GM12878 (cell line): ENCODE results near the gene PJA1. TPM values are rescaled to one million over a fixed set of nuclear protein-coding genes. Genes with fewer than 3 reads are reported as not detected.

ENCODE experiments used
- ATAC-seq: fragments of 200-7000 bp; cut with Tn5 transposase; 3 replicates; pipeline ENCODE4 v1.9.1; 2020; ENCODE audit warnings: mild to moderate bottlenecking, moderate library complexity
- BruUV-seq: library from RNA; stranded (reverse); fragments of 400-500 nt; replicated peaks from 2 replicates; lab custom pipeline; 2021; lab: Mats Ljungman, UMichigan
- CTCF ChIA-PET: fragments of 300-600 bp; sonication (Branson Sonifier 250); formaldehyde crosslinking; extraction: SDS; loops from one replicate; lab custom pipeline; 2021; ENCODE audit warnings: inconsistent platforms; lab: Yijun Ruan, JAX
- POLR2A ChIA-PET: fragments of 350-600 bp; formaldehyde crosslinking; extraction: SDS; loops from one replicate; lab custom pipeline; 2021; ENCODE audit warnings: inconsistent platforms; lab: Charles Lee
- RAD21 ChIA-PET: fragments of 300-600 bp; sonication (Branson Sonifier 250); formaldehyde crosslinking; loops from one replicate; lab custom pipeline; 2023; ENCODE audit warnings: antibody characterized with exemption; ENCODE audit not compliant: unreplicated experiment; lab: Charles Lee
- SMC1A ChIA-PET: fragments of 300-600 bp; sonication (Branson Sonifier 250); formaldehyde crosslinking; loops from one replicate; lab custom pipeline; 2023; ENCODE audit not compliant: unreplicated experiment, uncharacterized antibody; lab: Charles Lee
- DNase-seq: peaks from one replicate; pipeline ENCODE4 v3.0.0-alpha.2; 2011; ENCODE audit warnings: low read depth, low spot score
- FAIRE-seq: peaks from 3 replicates; lab custom pipeline; 2011; peaks lifted over from hg19 to GRCh38; lab: Jason Lieb, UNC
- H2AFZ ChIP-seq: 2 replicates; pipeline ENCODE4 v1.6.0; 2011; ENCODE audit warnings: low read depth, low read length, control low read depth; ENCODE audit not compliant: control insufficient read depth
- H3K27ac ChIP-seq: 2 replicates; pipeline ENCODE4 v1.5.1; 2011; ENCODE audit warnings: control low read depth; ENCODE audit not compliant: control insufficient read depth, insufficient read depth
- H3K27me3 ChIP-seq, 2 experiments: replicated peaks in 1 of 2; 2 replicates each; pipeline versions ENCODE4 v1.6.0 to v1.6.1; 2011; ENCODE audit warnings: low read length in 1 of 2; ENCODE audit not compliant: control insufficient read depth in 2 of 2, insufficient read depth in 2 of 2
- H3K36me3 ChIP-seq, 2 experiments: 2 replicates each; pipeline ENCODE4 v1.5.1; 2011; ENCODE audit warnings: low read length in 1 of 2; ENCODE audit not compliant: control insufficient read depth in 2 of 2, insufficient read depth in 2 of 2
- H3K4me1 ChIP-seq: 2 replicates; pipeline ENCODE4 v1.6.1; 2011; ENCODE audit warnings: mild to moderate bottlenecking, low read length, moderate library complexity, mixed read lengths; ENCODE audit not compliant: control insufficient read depth, insufficient read depth
- H3K4me2 ChIP-seq: 2 replicates; pipeline ENCODE4 v1.6.0; 2011; ENCODE audit warnings: control low read depth; ENCODE audit not compliant: control insufficient read depth, insufficient read depth
- H3K4me3 ChIP-seq: fragments of 200-600 bp; sonication (generic); 2 replicates; pipeline ENCODE4 v1.5.1; 2016
- H3K79me2 ChIP-seq: 2 replicates; pipeline ENCODE4 v1.6.0; 2011; ENCODE audit warnings: low read length; ENCODE audit not compliant: control insufficient read depth, insufficient read depth
- H3K9ac ChIP-seq: 2 replicates; pipeline ENCODE4 v1.8.0; 2011; ENCODE audit warnings: low read length, control low read depth, mixed read lengths; ENCODE audit not compliant: control insufficient read depth, insufficient read depth
- H3K9me3 ChIP-seq: replicated peaks from 3 replicates; pipeline ENCODE4 v1.5.1; 2011; ENCODE audit warnings: mild to moderate bottlenecking, low read length; ENCODE audit not compliant: control insufficient read depth, insufficient read depth
- H4K20me1 ChIP-seq: 2 replicates; pipeline ENCODE4 v1.6.0; 2011; ENCODE audit not compliant: control insufficient read depth, insufficient read depth
- BCL11A ChIP-seq: IDR thresholded peaks from 2 replicates; pipeline ENCODE4 v1.6.1; 2011; ENCODE audit warnings: low read depth, low read length
- BCL3 ChIP-seq: IDR thresholded peaks from 2 replicates; pipeline ENCODE4 v1.6.1; 2011; ENCODE audit warnings: borderline replicate concordance, low read depth, mild to moderate bottlenecking, moderate library complexity, low read length; ENCODE audit not compliant: insufficient read depth, poor library complexity, severe bottlenecking
- CEBPB ChIP-seq, 2 experiments: fragments of 150-350 bp in 1 of 2; IDR thresholded peaks; 2 replicates each; pipeline ENCODE4 v1.6.1; 2012 to 2014; ENCODE audit warnings: low read depth in 2 of 2, low read length in 2 of 2, borderline replicate concordance in 1 of 2, inconsistent platforms in 1 of 2
- CHD4 ChIP-seq: fragments of 200-600 bp; sonication (generic); IDR thresholded peaks from 2 replicates; pipeline ENCODE4 v1.6.1; 2016; ENCODE audit warnings: mild to moderate bottlenecking
- CREB1 ChIP-seq: IDR thresholded peaks from 2 replicates; pipeline ENCODE4 v1.6.1; 2012; ENCODE audit warnings: low read depth, mild to moderate bottlenecking, inconsistent platforms
- CREM ChIP-seq: IDR thresholded peaks from 2 replicates; pipeline ENCODE4 v1.6.1; 2014; ENCODE audit warnings: antibody characterized with exemption, low read depth
- EP300 ChIP-seq, 2 experiments: fragments of 150-350 bp in 1 of 2; IDR thresholded peaks; 2 replicates each; pipeline ENCODE4 v1.6.1; 2011 to 2012; ENCODE audit warnings: low read depth in 2 of 2, low read length in 2 of 2, borderline replicate concordance in 1 of 2, improper control_type of control experiment in 1 of 2, inconsistent platforms in 1 of 2; ENCODE audit not compliant: control insufficient read depth in 1 of 2
- MAX ChIP-seq: IDR thresholded peaks from 2 replicates; pipeline ENCODE4 v1.6.1; 2012; ENCODE audit warnings: low read depth, low read length, improper control_type of control experiment
- PAX8 ChIP-seq: fragments of 450-650 bp; IDR thresholded peaks from 2 replicates; pipeline ENCODE4 v1.6.1; 2017; ENCODE audit warnings: mild to moderate bottlenecking, moderate library complexity
- POU2F2 ChIP-seq: IDR thresholded peaks from 3 replicates; pipeline ENCODE4 v1.6.1; 2011; ENCODE audit warnings: low read depth, mild to moderate bottlenecking, low read length, borderline replicate concordance
- RAD51 ChIP-seq: fragments of 450-650 bp; IDR thresholded peaks from 2 replicates; pipeline ENCODE4 v1.6.1; 2016; ENCODE audit warnings: moderate library complexity, mild to moderate bottlenecking, inconsistent platforms
- RCOR1 ChIP-seq: conservative IDR thresholded peaks from 2 replicates; pipeline ENCODE4 v1.6.1; 2012; ENCODE audit warnings: low read depth, low read length, improper control_type of control experiment
- RUNX3 ChIP-seq: IDR thresholded peaks from 2 replicates; pipeline ENCODE4 v1.6.1; 2012; ENCODE audit warnings: low read length, inconsistent platforms
- STAT3 ChIP-seq: IDR thresholded peaks from 2 replicates; pipeline ENCODE4 v1.6.1; 2011; ENCODE audit warnings: low read depth, low read length, improper control_type of control experiment
- TCF12 ChIP-seq: IDR thresholded peaks from 2 replicates; pipeline ENCODE4 v1.6.1; 2011; ENCODE audit warnings: low read depth, mild to moderate bottlenecking, low read length
- USF1 ChIP-seq: IDR thresholded peaks from 2 replicates; pipeline ENCODE4 v1.6.1; 2011; ENCODE audit warnings: borderline replicate concordance, low read depth, mild to moderate bottlenecking, moderate library complexity, mixed read lengths, low read length; ENCODE audit not compliant: insufficient read depth; ENCODE audit errors: extremely low read length
- ZBTB11 ChIP-seq: fragments of 450-650 bp; formaldehyde crosslinking; IDR thresholded peaks from 2 replicates; pipeline ENCODE4 v1.5.0; 2022; ENCODE audit warnings: mild to moderate bottlenecking, missing genetic modification characterization
- ZBTB33 ChIP-seq: fragments of 450-650 bp; IDR thresholded peaks from 2 replicates; pipeline ENCODE4 v1.6.1; 2017; ENCODE audit warnings: mild to moderate bottlenecking
- WGBS: methylation state at CpG from one replicate; pipeline ENCODE4 v1.1.6; 2016; ENCODE audit warnings: low lambda C conversion rate; ENCODE audit not compliant: insufficient replicate concordance, insufficient coverage; ENCODE audit errors: missing lambda C conversion rate; 5-methylcytosine and 5-hydroxymethylcytosine counted together
- in situ Hi-C: fragments of 300-500 bp; cut with MboI; formaldehyde crosslinking; loops from 9 replicates; pipeline ENCODE4 v1.14.3; 2018; ENCODE audit warnings: mixed read lengths
- intact Hi-C: fragments of 100-400 bp; cut with micrococcal nuclease; formaldehyde crosslinking; loops from one replicate; pipeline ENCODE4 v1.14.2; 2022; ENCODE audit not compliant: unreplicated experiment
- polyA plus RNA-seq, 11 experiments: library from polyadenylated mRNA; depleted of rRNA in 4 of 11; unstranded in 6 of 11; stranded (reverse) in 5 of 11; fragments of >200 nt; fragmentation: Nextera tagmentation in 4 of 11; fragmentation: Illumina TruSeq in 1 of 11; extraction: Ambion mirVana in 4 of 11; extraction: Trizol in 1 of 11; gene quantifications; 1 replicate in 1 of 11; 2 replicates in 10 of 11; pipeline versions ENCODE4 v1.2.1 to v1.2.3, GENCODE V29; 2011 to 2016; ENCODE audit warnings: inconsistent platforms in 2 of 11, missing spikeins in 2 of 11, low read depth in 1 of 11
- total RNA-seq, 4 experiments: library from RNA; depleted of rRNA in 3 of 4; stranded (reverse); fragments of >200 nt in 3 of 4; fragmentation: Illumina TruSeq in 1 of 4; extraction: Trizol in 1 of 4; gene quantifications; 2 replicates each; pipeline versions ENCODE4 v1.2.1 to v1.2.3, GENCODE V29; 2013 to 2021

The PJA1 gene
- total and polyA plus RNA-seq, 10 of the 15 experiments (the other 5 are each of a cell fraction or from before 2014, with no cell fraction given), result 5.2 to 19.5 (median 10.8) TPM

GRCh38 chrX:69195192-69195591, 29.9 kb upstream of the PJA1 start:
- ATAC-seq (no peak), FAIRE-seq (no peak), DNase-seq (no peak)
- no peak overlapping the region for H3K4me3 ChIP-seq
- ChIA-PET SMC1A (no interaction called here), CTCF (no interaction called here), POLR2A (no interaction called here), RAD21 (no interaction called here)
- WGBS, result 37% methylated on average over 6 of the region's 10 CpGs
- no peaks in the 10 kb centered on the region for H3K9me3 ChIP-seq
- H3K79me2 ChIP-seq, result no peaks in the 10 kb centered on the region
- H3K27ac ChIP-seq, result no peak overlapping the region
- H4K20me1 ChIP-seq, result no peaks in the 10 kb centered on the region
- no peaks in the 10 kb centered on the region for H3K36me3 ChIP-seq
- BruUV-seq, result no TSS peak
- in situ Hi-C loops (no loop called here), intact Hi-C loops (no loop called here)
- no peak overlapping the region for H3K4me2 ChIP-seq
- no peak overlapping the region for H2AFZ ChIP-seq
- H3K4me1 ChIP-seq, result no peaks in the 10 kb centered on the region
- no peak overlapping the region for H3K9ac ChIP-seq
- H3K27me3 ChIP-seq, result no peaks in the 10 kb centered on the region; a peak in 1 of 4 replicates
- no peak for TF ChIP-seq RUNX3
- no peak for TF ChIP-seq POU2F2
- no peak for TF ChIP-seq BCL3
- TF ChIP-seq PAX8, result no peak
- TF ChIP-seq EP300 (IDR thresholded peaks at IDR 0.05; ENCODE audit: borderline replicate concordance in 1 of 2, control insufficient read depth in 1 of 2, low read depth in 2 of 2, low read length in 2 of 2), result no peak
- TF ChIP-seq RCOR1, result no peak
- no peak for TF ChIP-seq MAX
- TF ChIP-seq BCL11A, result no peak
- TF ChIP-seq STAT3, result no peak
- TF ChIP-seq TCF12, result no peak
- TF ChIP-seq CHD4, result no peak
- no peak for TF ChIP-seq ZBTB33
- no peak for TF ChIP-seq ZBTB11 (CRISPR knock-in tag)
- TF ChIP-seq CREM, result no peak
- TF ChIP-seq CREB1, result no peak
- TF ChIP-seq RAD51, result no peak
- no peak for TF ChIP-seq CEBPB (IDR thresholded peaks at IDR 0.05; ENCODE audit: borderline replicate concordance in 1 of 2, low read depth in 2 of 2, low read length in 2 of 2)
- TF ChIP-seq USF1, result no peak
